Chondrocyte (in vitro differentiated cells): Measurements from ENCODE around the gene FAM180A. TPM values are rescaled to one million over a fixed set of nuclear protein-coding genes. Genes with fewer than 3 reads are reported as not detected.

Source experiments
- DNase-seq: peaks from one replicate; pipeline ENCODE4 v3.0.0; 2021; ENCODE audit warnings: mixed read lengths, low spot score
- H3K27ac Mint-ChIP-seq: one replicate; pipeline ENCODE4 v1.8.0; 2021; ENCODE audit warnings: mild to moderate bottlenecking, moderate library complexity, mixed read lengths; ENCODE audit not compliant: unreplicated experiment
- H3K27me3 Mint-ChIP-seq: 2 replicates; pipeline ENCODE4 v1.8.0; 2021; ENCODE audit warnings: low read depth, mixed read lengths
- H3K36me3 Mint-ChIP-seq: 2 replicates; pipeline ENCODE4 v1.8.0; 2021; ENCODE audit warnings: low read depth, mixed read lengths
- H3K4me1 Mint-ChIP-seq: 2 replicates; pipeline ENCODE4 v1.8.0; 2021; ENCODE audit warnings: low read depth, mild to moderate bottlenecking, mixed read lengths
- H3K4me3 Mint-ChIP-seq: one replicate; pipeline ENCODE4 v1.8.0; 2021; ENCODE audit warnings: mild to moderate bottlenecking, moderate library complexity, mixed read lengths; ENCODE audit not compliant: unreplicated experiment
- H3K9me3 Mint-ChIP-seq: 2 replicates; pipeline ENCODE4 v1.8.0; 2021; ENCODE audit warnings: low read depth, mixed read lengths
- CTCF ChIP-seq: fragments of 200-600 bp; sonication (generic); IDR thresholded peaks from 2 replicates; pipeline ENCODE4 v1.5.0; 2021; ENCODE audit warnings: antibody characterized with exemption, mild to moderate bottlenecking, moderate library complexity
- total RNA-seq: library from RNA; stranded (reverse); gene quantifications from 3 replicates; pipeline ENCODE4 v1.2.1, GENCODE V29; 2021

Gene FAM180A
- total RNA-seq, 1 donor from 2014 or later = 0.27 TPM

- no peak for TF ChIP-seq CTCF
- DNase-seq = no peak
- H3K27me3 Mint-ChIP-seq = peaks cover 7% of the 10 kb centered on the region
- no peaks in the 10 kb centered on the region for H3K4me1 Mint-ChIP-seq
- no peak overlapping the region for H3K27ac Mint-ChIP-seq
- no peak overlapping the region for H3K4me3 Mint-ChIP-seq
- no peaks in the 10 kb centered on the region for H3K9me3 Mint-ChIP-seq
- H3K36me3 Mint-ChIP-seq = no peaks in the 10 kb centered on the region
Observed at GRCh38 chr7:135733603-135734342, 14.8 kb downstream of the FAM180A start.

DNA sequence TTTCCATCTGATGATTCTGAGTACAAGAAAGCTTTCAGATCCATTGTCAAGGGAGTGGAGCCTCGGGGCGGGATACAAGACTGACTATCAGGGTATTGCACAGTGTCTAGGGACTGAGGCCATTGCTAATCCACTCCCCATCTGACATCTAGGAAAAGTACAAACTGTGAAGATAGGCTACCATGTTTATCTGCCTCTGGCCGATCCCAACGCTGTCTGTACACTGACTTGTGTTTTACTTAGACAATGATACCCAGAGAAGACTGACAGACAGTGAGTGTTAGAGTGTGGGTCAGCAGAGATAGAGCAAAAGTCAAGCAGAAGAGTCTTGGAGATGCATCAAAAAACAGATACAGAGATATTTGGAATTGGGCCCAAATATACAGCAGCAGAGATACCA, 17.5 kb downstream of the FAM180A start:
- H3K27ac Mint-ChIP-seq = no peak overlapping the region
- H3K4me3 Mint-ChIP-seq = no peak overlapping the region
- H3K4me1 Mint-ChIP-seq = no peaks in the 10 kb centered on the region
- peaks cover 11% of the 10 kb centered on the region for H3K27me3 Mint-ChIP-seq
- no peaks in the 10 kb centered on the region for H3K9me3 Mint-ChIP-seq
- H3K36me3 Mint-ChIP-seq = no peaks in the 10 kb centered on the region
- DNase-seq = no peak
- TF ChIP-seq CTCF = no peak

DNA sequence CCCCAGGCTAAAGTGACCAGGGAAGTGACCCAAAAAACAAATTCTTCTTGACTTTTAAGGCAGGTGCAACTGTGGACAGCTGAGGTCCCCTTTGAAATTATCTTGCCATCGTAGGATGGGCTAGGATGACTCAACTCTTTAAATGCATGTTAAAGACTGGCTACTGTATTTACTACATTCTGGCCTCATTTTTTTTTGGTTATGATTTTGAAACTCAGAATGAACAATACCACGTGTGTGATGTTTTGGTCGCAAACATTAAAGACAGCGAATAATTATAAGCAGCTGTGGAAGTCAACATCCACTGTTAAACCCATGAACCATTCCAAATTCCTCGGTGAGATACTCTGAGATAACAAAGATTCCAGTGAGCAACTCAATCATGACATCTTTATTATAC, 19.4 kb downstream of the FAM180A start:
- no peak for TF ChIP-seq CTCF
- no peaks in the 10 kb centered on the region for H3K9me3 Mint-ChIP-seq
- H3K4me3 Mint-ChIP-seq = no peak overlapping the region
- H3K27me3 Mint-ChIP-seq = peaks cover 17% of the 10 kb centered on the region
- no peak for DNase-seq
- no peak overlapping the region for H3K27ac Mint-ChIP-seq
- H3K36me3 Mint-ChIP-seq = no peaks in the 10 kb centered on the region
- H3K4me1 Mint-ChIP-seq = no peaks in the 10 kb centered on the region

DNA sequence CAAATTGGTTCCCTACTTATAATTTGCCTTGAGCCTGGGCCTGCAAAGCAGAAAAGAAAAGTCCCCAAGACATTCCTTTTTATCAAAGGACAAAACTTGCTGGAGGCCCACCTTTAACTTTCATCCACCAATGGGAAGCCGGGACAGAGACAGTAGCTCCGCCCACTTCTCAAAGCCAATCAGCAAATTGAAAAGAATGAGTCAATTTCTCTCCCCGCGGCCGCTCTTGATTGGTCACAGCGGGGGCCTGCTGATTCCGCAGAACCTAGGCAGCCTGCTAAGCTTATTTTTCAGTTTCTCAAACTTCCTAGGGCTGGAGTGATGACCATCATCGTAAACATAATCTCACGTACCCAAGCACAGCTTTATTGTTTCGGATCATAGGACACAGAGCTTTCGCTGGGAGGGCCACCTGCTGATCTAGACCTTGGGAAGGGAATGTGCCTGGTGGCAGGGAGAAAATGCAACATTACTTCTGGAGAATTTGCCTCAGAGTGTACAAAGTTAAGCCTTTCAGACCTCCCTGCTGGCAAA, 20.4 kb downstream of the FAM180A start, which contains the start of gene SLC13A4:
Gene SLC13A4 (minus strand): TSS at position 51 of the 534 bp plus-strand sequence. CDS start 690 bp downstream, outside the sequence.
- Mint-ChIP-seq H3K27ac (no peak within 1 kb of the TSS), H3K4me3 (no peak within 1 kb of the TSS), H3K27me3 (peaks cover 19% of the 10 kb centered on the region), H3K4me1 (no peaks in the 10 kb centered on the region), H3K9me3 (no peaks in the 10 kb centered on the region), H3K36me3 (no peaks in the 10 kb centered on the region)
- no peak for DNase-seq
- TF ChIP-seq CTCF = no peak

DNA sequence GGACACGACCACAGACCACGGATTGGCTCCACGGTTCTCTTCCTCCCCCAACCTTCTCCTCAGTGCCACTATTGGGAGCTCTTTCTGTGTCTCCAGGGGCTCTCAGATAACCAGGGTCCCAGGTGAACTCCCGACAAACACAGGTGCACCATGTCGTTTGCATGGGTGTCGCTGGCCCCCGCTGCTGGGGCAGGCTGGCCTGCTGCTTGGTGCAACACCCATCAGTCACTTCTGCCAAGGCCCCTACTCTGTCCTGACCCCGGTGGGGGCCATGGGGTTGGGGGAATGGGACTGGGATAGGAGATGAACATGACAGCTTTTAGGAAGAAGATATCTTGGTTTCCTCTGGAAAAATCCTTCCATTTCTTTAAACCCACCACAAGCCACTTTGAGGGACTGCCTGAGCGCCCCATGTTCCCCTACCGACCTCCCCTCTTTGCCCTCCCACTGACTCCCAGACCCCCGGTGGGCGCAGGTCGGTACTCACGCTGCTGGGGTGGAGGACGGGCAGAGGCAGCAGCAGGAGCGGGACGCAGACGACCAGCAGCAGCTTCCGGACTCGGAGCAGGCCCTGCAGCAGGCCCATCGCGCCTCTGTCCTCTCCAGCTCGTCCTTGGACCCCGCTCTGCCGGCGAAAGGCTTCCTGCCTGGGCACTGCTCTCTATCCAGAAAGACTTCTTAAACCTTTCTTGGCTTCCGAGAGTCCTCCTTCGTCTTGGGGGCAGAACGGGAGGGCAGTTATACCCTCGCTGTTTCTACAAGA, 21.5 kb downstream of the FAM180A start:
- H3K4me1 Mint-ChIP-seq = no peaks in the 10 kb centered on the region
- no peak overlapping the region for H3K4me3 Mint-ChIP-seq
- TF ChIP-seq CTCF = no peak
- H3K27ac Mint-ChIP-seq = no peak overlapping the region
- peaks cover 19% of the 10 kb centered on the region for H3K27me3 Mint-ChIP-seq
- DNase-seq = no peak
- H3K36me3 Mint-ChIP-seq = no peaks in the 10 kb centered on the region
- H3K9me3 Mint-ChIP-seq = no peaks in the 10 kb centered on the region
